NCI-H2171 treated with DMSO at 0.1 percent for 48 hours (cell line): ENCODE results near the gene RIPOR2.

Experiments
- DNase-seq: peaks from one replicate; lab custom pipeline; 2025; lab: John Stamatoyannopoulos, UW

The RIPOR2 gene

DNA sequence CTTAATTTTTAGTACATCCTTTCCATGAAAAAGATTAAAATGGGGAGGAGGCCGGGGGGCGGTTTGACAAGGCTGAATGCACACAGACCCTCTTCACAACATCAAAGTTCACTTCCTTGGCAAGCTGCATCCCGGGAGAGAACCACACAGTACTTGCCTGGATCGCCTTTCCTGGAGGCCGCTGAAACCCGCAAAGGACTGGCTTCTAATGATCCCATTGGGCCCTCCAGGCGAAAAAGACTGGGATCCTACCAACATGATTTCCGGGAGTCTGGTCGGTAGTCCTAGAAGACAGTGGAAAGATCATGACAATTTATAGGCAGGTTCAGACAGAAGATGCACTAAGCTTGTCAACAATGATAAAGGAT, 60.2 kb downstream of the RIPOR2 start:
- DNase-seq = no peak

DNA sequence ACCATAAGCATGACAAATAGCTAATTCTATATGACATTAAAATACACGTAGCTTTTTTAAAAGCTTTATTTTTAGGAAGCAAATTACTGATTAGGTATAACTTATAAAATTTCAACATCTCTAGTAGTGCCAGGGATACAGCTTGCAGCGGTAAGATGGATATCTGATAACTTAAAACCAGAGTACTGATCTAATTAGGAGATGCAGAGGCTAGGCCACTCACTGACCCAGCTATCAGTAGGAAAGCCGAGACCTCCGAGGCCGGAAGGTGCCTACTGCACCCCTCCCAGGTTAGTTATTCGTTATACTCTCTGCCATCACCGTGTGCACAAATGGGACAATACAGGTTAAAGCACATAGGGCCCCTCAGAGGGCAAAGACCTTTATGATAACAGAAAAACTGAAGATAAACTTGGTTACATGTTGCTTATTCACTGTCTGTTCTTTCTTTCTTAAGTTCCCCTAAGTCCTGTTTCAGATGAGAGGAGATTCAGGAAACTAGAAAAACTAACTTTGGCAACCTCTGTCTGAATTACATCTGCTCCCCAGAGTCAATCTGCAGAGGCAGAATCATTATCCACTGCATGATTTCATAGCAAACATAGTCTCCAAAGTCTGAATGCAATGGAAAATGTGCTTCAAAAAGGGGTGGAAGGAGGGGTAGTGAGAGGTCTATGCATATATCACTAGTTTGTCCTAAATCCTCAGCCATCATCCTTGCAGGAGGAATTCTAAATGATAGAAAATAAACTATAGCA, 60.8 kb downstream of the RIPOR2 start:
- no peak for DNase-seq

DNA sequence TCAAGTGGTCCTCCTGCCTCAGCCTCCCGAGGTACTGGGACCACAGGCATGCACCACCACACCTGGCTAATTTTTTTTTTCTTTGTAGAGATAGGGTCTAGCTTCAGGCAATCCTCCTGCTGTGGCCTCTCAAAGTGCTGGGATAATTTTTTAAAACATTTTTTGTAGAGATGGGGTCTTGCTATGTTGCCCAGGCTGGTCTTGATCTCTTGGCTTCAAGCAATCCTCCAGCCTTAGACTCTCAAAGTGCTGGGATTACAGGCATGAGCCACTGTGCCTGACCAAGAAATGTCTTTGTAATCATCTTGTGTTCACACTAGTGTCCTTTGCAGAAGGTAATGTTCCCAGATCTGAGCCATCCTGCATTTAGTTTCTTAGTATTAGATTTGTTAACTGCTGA, 61.6 kb downstream of the RIPOR2 start:
- no peak for DNase-seq

DNA sequence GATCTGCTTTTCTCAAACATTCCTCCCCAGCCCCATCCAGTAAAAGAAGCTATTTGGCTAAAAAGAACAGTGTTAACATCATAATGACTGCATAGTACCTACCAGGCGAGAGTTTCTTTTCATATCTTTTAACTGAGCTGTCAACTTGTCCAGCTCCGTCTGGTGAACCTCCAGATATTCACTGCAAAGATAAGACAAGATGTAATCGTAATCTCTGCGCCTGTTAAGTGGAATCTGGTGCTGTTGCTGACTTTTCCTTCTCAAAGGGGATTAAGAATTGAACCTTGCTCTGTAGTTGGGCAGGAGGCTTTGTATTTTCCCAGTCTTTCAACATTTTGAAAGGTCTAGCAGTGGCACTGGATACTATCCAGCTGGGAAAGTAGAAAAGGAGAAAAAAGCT, 63.0 kb downstream of the RIPOR2 start:
- DNase-seq = no peak

DNA sequence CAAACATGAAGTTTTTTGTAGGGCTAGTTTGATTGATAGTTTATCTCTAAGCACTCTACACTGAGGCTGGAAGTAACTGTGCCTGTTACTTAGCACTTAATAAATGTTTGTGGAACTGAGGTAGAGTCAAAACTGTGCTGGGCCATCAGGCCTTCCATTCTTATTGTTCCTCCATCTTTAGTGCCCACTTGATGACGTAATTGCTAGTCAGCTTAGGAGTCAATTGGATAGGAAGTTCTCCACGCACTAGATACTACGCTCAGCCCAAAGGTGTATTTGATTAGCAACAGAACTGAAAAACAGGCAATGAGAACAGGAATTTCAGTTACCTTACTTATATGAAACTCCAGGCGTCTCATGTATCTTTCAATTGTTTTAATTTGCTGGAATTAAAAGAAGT, 67.0 kb downstream of the RIPOR2 start:
- no peak for DNase-seq

DNA sequence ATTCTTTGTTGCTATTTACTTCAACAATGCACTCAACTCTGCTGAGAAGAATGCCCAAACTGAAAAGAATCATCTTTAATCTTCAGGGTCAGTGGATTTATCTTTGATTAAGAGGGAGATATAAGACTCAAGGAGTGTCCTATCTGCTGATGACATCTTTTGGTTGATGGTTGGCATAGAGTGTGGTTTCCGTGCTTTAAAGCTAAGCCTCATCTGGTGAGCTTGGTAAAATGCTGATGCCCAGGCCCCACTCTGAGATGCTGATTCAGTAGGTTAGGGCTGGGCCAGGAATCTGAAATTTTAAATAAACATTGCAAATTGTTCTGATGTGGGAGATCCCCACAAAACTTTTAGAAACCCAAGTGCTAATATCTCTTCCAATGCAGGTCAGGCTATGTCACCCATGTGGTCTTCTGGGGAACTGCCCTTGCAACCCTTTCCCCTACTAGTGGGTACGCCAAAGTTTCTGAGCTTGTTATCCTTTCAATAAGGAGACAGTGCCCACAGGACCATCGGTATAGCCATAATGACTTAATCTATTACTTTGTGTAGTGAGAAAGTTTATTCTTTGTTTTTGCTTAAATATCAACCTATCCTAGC, 68.6 kb downstream of the RIPOR2 start:
- DNase-seq = no peak

DNA sequence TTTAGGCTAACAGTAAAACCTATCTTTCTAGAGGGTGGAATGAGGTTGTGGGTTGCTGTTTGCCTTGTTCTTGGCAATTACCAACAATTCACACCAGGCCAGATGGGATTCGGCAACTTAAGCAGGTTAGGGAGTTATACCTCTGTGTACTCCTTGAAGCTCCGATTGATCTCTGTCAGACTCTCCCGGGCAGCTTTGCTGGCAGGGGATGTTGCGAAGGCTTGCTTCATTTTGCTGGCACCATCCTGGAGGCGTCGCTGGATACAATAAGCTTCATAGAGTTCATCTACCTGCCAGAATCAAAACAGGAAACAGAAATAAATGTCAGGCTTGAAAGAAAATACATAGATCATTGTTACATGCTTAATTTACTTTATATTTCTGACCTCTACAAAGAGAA, 70.6 kb downstream of the RIPOR2 start:
- DNase-seq = peak; percentile 82

DNA sequence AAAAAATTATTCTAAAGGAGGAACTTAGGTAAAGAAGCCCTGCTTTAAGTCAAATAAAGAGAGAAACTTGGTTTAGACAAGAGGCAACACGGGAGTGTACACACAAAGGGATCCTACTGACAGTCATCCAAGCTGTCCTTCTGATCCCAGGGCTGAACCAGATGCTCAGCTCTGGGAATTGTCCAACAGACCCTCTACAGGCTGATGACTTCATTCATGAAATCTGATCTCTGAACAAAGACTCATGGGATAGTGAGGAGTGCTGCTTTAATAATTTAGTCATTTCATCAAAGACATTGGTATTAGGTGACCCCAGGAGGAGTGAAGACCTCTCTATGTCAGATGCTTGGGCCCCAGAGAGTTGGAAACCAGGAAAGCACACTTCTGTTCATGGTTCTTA, 71.4 kb downstream of the RIPOR2 start:
- DNase-seq = peak; percentile 96

DNA sequence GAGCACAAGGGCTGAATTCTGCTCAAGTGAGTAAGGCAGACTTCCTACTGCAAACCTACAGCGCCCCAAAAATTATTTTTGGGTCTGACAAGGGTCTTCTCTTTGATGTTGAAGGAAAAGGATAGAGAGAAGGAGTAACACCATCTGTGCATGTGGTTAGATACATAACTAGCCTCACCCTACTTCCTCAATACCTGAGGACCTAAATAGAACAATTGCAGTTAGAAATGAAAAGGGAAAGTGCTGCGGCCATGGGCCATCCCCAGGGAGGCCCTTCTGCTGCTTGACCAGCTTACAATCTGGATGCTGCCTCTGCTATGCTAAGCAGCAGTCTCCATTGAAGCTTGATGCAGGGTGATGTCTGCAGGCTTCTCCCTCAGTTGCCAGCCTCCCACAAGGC, 73.8 kb downstream of the RIPOR2 start:
- no peak for DNase-seq

DNA sequence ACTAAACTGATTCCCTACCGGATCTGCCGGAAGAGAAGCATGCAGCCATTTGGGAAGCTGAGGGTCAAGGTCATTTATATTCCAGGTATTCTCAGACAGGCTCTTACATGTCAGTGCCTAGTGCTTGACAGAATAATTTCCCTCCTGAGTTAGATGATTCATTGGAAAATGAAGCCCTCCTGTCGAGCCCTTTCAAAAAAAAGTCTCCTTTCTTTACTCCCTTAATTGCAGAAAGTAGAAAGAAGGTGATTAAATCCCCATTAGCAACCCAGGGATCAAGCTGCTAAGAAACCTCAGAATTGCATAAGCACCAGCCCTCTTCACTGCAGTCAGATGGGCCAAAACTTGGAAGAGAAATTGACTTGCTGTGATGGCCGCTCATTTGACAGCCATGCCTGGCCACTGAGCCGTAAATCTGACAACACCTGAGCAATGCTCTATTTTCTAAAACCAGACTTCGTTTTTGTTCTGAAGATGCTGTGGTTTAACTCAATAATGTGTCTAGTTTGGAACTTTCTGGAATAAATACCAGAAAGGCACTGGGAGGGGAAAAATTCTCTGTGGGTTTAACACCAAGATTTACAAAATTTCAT, 76.1 kb downstream of the RIPOR2 start:
- peak; percentile 36 for DNase-seq

DNA sequence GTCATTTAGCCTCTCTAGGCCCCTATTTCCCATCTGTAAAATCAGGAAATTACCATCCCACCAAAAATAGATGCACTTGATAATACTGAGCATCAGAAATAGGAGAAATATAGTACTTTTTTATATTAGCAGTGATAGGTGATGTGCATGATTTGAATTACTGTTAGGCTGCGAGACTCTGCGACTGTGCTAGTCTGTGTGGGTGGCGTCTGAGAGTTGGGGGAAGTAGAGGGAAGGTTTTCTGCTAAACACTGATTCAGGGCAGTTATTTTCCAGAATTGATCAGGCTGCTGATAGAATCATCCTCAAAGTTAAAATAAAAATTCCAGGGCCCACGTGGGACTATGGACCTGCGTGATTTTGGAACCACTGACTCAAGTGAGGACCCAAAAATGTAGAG, 76.6 kb downstream of the RIPOR2 start:
- DNase-seq = no peak

DNA sequence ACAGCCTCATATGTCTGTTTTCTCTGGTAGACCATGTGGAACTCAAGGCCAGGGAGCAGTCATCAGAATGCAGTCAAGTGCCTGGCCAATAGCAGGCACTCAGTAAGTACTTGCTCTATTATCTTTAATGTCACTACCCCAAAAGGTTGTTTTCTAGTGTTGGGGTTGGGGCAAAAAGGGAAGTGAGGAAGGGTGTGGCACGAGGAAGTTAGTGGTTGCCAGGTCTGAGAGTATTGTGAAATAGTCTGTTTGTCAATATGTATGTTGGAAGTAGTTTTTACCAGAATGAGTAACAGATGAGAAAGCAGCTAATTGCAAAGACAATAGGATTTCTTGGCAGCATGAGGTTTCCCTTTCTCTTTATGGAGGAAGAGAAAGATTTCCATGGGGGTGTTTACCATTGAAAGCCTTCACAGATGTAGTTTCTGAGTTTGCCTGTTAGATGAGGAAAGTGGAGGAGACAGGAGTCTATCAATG, 77.5 kb downstream of the RIPOR2 start:
- DNase-seq = no peak

DNA sequence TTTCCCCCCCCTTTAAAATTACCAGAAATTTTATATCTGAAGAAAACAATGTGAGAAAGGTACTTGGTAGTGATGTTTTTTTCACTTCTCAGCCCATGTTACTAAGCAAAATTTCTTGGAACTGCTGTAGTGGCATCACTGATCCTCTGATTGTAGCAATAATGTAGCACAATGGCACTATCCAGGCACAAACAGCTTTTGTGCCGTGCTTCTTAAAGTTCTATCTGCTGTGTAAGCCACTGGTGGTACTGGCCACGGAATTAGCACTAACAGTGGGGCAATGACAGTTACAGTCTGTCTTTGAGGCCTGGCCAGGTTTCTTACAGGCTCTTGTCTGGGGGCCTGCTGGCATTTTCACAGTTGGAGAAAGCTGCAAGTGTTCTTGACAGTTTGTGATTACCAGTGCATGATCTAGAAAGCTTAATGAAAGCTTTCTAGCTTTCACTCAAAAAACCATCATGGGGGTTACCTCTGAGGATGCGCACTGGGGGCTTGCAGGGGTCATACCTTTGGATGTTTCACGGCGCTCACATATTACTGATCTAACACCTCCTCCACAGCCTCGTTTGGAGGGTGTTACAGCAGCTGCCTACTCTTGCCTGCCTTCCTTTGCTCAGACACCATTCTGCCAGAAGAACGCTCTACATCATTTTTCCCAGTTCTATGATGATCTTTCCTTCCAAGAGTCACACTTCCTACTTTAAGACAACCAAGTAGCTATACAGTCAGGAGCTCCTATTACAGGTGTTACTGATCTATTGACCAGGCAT, 78.7 kb downstream of the RIPOR2 start:
- no peak for DNase-seq

DNA sequence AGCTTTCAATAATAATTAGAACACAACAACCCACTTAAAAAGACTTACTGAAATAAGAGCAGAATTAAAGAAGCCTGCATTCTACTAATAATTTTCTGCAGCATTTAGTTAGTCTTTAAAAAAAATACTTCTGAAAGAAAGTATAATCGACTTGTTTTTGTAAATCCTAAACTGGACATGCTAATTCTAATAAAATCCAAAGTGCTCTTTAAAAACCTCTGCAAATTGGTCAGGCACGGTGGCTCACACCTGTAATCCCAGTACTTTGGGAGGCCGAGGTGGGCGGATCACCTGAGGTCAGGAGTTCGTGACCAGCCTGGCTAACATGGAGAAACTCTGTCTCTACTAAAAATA, 79.5 kb downstream of the RIPOR2 start:
- DNase-seq = no peak

DNA sequence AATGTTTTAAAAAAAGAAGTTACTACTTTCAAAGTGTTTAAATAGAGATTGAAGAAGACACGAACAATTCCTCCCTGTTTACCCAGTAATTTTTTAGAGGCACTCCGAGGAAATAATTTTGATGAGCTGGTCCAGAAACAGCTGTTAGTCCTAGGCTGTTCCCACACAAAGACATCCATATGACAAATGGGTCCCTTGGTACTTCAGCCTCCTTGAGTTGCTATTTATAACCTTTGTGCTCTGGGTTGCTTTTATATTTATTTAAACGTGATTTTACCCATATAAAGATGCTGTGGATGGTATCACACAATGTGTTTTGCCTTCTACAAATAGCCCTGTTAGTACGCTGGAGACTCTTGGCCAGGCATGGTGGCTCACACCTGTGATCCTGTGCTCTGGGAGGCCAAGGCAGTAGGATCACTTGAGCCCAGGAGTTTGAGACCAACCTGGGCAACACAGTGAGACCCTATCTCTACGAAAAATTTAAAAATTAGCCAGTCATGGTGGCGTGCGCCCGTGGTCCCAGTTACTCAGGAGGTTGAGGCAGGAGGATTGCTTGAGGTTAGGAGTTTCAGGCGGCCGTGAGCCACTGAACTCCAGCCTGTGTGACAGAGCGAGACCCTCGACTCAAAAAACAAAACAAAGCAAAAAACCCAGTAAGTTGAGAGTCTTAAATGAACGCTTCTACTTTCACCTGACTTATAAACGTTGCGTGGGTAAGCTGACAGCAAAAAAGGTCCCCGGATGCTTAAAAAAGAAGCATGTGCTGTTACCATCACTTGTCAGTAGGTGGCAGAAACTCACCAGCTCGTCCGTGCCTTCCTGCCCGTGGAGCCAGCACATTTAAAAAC, 80.1 kb downstream of the RIPOR2 start:
- peak; percentile 87 for DNase-seq

DNA sequence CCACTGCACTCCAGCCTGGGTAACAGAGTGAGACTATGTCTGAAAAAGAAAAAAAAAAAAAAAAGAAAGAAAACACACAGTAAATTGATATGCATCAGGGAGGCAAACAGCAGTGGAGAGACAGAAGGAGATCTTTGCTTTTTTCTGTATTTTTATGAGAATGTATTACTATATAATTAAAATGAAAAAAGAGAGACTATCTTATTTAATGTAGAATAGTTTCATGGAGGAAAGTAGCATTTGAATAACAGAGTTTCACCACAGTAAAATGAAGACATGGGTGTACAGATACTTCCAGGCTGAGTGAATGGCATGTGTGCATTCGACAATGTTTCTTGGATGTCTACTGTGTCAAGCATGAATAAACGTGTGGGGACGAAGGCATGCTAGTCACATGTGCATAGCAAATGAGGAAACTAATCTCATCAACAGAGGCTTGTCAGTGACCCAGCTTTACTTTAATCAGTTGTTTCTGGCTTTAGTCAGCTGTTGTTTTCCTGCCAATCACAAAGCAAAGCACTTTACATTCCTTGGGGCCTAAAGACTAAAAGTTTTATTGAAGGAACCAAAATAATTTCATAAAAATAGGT, 81.6 kb downstream of the RIPOR2 start:
- peak; percentile 66 for DNase-seq

DNA sequence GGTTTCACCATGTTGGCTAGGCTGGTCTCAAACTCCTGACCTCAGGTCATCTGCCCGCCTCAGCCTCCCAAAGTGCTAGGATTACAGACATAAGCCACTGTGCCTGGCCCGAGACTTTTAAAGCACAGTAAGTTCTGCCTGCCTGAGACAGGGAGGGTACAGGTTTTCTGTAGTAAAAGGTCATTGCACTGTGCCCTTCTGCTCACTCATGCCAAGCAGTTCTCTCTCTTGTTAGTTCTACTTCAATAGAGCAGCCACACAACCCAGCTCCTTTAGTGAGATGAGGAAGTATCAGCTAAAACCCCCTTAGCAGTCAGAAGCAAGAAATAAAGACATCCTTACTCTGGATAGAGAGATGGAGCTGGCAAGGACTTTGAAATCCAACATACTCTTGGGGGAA, 84.7 kb downstream of the RIPOR2 start:
- no peak for DNase-seq

DNA sequence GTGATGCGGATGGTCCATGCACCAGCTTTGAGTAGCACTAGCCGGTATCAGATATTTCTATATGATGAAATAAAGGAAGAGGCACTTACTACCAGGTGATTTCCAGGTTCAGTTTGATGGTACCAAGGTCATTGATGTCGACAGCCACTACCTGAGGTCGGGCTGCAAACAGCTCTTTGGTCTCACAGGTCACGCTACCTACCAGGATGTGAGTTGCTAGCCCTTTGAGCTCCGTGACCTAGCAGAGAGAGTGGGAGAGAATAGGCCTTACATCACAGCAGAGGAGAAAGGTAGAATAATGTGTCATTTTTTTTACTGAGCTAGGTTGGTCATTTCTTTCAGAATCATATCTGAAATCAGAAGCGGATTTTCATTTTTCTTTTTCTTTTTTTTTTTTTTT, 86.0 kb downstream of the RIPOR2 start:
- DNase-seq = no peak

DNA sequence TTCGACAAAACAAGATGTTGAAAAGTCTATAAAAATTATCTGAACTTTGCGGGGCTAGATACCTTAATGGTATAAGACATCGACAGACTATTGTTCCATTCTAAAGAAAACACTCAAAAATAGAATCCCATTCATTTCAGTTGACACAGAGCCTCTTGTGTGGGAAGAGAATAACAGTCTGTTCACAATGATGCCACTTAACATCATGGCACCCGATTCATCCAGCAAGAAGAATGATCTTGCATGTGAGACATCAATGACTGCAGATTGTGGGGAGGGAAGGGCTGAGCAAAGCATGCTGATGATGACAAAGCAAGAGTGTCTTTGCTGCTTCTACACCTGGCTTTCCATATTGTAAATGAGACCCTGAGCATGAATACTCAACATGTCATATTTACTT, 87.3 kb downstream of the RIPOR2 start:
- DNase-seq = no peak

DNA sequence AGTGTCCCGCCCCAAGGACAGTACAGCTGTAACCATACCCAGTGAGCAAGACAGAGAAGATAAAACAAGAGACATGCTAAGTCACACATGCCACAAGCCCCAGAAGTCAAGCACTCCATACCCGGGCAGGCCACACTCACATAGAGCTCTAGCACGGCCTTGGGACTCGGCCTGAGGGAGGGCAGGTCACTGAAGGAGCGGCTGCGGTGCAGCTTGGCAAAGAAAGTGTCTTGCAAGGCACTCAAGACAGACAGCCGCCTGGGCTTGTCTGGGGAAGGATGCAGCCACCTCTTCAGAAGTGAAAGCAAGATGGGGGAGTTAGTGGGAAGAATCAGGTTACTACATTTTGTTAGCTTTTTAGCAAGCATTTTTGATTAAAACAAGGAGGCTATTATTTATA, 88.4 kb downstream of the RIPOR2 start:
- no peak for DNase-seq

DNA sequence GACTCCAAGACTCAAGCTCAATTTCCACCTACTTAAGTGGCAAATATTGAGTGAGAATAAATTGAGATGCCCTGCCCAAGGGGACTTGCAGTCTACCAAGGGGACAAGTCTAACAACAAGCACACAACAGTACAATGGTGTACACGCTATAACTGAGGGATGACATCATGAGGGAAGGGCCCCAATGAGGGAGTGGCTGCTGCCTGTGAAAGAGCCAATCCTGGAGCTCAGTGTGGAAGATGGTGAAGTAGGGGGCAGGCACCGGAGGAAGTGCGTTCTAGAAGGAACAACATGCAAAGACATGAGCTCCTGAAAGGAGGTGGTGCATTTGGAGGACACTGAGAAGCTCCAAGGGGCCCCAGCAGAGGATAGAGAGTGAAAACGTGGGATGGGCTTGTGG, 90.2 kb downstream of the RIPOR2 start:
- DNase-seq = no peak

DNA sequence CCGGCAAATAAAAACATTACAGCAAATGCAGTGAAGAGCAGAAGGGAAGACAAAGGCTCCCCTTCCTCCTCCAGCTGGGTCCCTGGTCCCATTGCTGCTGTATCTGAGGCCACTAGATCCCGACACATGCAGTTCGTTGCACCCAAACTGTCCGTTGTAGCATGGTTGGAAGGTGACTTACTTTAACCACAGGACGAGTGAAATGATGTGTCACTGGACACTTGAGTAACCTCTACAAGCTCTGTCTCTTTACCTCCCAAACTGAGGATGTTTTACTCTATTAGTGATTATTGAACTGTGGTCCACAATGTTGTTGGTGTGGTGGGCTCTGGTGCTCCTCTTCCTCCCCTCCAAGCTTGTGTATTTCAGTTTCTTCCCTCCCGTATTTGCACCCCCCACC, 90.9 kb downstream of the RIPOR2 start:
- no peak for DNase-seq
